ENCODE data around the gene POC1A. TPM values are rescaled to one million over a fixed set of nuclear protein-coding genes. Genes with fewer than 3 reads are reported as not detected.
A peak's percentile ranks its signal among the peaks of the same experiment; 100 is the strongest.

Gene POC1A
- total RNA-seq, 2 experiments from 2014 or later, result 21.2 to 23.5 TPM

DNA sequence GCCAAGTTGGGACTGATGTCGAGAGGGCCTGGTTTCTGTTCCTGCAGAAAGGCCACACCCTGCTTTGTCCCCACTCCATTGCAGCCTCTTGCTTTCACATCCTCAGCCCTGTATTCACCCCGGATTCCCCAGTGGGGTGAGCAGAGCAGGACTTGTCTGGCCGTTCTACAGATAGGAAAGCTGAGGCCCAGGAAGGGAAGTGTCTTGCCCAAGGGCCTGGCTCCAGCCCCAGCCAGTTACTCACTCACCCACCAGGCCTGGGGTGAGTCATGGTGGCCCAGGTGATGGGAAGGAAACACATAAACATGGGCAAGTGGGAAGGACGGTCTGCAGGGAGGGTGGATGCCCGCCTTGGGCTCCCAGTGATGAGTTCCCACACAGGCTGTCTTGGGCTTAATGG lies 91.7 kb downstream of the POC1A start:
- intact Hi-C loops (cut with micrococcal nuclease), result no loop called here
- no peak overlapping the region for H3K4me3 Mint-ChIP-seq
- H3K27ac Mint-ChIP-seq, result no peak overlapping the region
- ChIA-PET CTCF (no interaction called here), POLR2A (interaction anchor here (1.6 kb wide), 1 partner anchor 67 kb away, joined by 5 read pairs; the partner anchor contains the start of gene RPL29)
- no peaks in the 10 kb centered on the region for H3K27me3 Mint-ChIP-seq
- TF ChIP-seq CTCF (IDR thresholded peaks at IDR 0.05), result no peak
- H3K9me3 Mint-ChIP-seq, result no peaks in the 10 kb centered on the region
- DNase-seq, result no peak
- no peak for ATAC-seq
- peaks cover 5% of the 10 kb centered on the region for H3K4me1 Mint-ChIP-seq (ENCODE audit: low read depth)
- H3K36me3 Mint-ChIP-seq (ENCODE audit: low read depth), result no peaks in the 10 kb centered on the region

DNA sequence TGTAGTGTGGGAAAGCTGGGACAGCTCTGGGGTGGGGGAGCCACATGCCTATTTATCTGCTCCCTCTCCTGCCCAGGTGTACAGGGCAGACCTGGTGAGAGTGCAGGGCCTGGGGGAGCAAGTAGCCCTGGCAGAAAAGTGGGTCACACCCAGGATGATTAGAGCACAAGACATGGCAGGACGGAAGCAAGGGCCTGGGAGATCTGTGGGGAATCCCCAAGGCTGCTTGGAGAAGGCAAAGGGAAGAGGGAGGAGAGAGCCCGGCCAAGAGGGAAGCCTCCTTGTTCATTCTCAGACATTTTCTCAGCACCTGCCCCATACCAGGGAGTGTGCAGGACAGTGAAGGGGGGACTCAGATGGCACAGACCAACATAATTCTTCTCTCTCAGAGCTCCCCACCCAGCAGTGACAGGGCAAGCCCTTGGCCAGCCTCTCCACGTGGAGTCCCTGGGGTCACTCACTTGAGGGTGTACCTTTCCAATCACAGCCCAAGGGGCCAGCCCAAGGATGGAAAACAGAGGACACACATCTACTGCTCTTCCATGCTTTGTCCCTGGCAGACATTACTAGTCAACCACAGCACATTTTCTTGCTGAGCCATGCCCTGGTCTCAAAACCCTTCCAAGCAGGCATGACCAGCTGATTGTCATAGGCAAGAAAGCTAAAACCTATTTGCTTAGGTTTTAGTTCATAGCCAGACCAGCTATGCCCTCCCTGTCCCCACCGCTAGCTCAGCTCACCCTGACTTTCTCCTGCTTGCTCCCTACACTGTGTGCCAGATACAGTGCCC lies 92.9 kb downstream of the POC1A start:
- ChIA-PET POLR2A (interaction anchor here (1.6 kb wide), 1 partner anchor 66 kb away, joined by 5 read pairs; the partner anchor contains the start of gene RPL29), CTCF (interaction anchor here (1.2 kb wide), 1 partner anchor 8 kb away, joined by 3 read pairs; no protein-coding TSS in a partner anchor)
- no peak for TF ChIP-seq CTCF (IDR thresholded peaks at IDR 0.05)
- no peak overlapping the region for H3K4me3 Mint-ChIP-seq
- H3K4me1 Mint-ChIP-seq (ENCODE audit: low read depth), result peaks cover 6% of the 10 kb centered on the region
- H3K27ac Mint-ChIP-seq, result no peak overlapping the region
- ATAC-seq, result no peak
- no peaks in the 10 kb centered on the region for H3K27me3 Mint-ChIP-seq
- H3K36me3 Mint-ChIP-seq (ENCODE audit: low read depth), result no peaks in the 10 kb centered on the region
- no peak for DNase-seq
- intact Hi-C loops (cut with micrococcal nuclease), result no loop called here
- H3K9me3 Mint-ChIP-seq, result no peaks in the 10 kb centered on the region

- intact Hi-C loops (cut with micrococcal nuclease), result no loop called here
- POLR2A ChIA-PET, result interaction anchor here (1.3 kb wide), 1 partner anchor 68 kb away, joined by 4 read pairs; no protein-coding TSS in a partner anchor
- H3K36me3 Mint-ChIP-seq (ENCODE audit: low read depth), result no peaks in the 10 kb centered on the region
Observed at GRCh38 chr3:52059781-52060180, 94.4 kb downstream of the POC1A start.

DNA sequence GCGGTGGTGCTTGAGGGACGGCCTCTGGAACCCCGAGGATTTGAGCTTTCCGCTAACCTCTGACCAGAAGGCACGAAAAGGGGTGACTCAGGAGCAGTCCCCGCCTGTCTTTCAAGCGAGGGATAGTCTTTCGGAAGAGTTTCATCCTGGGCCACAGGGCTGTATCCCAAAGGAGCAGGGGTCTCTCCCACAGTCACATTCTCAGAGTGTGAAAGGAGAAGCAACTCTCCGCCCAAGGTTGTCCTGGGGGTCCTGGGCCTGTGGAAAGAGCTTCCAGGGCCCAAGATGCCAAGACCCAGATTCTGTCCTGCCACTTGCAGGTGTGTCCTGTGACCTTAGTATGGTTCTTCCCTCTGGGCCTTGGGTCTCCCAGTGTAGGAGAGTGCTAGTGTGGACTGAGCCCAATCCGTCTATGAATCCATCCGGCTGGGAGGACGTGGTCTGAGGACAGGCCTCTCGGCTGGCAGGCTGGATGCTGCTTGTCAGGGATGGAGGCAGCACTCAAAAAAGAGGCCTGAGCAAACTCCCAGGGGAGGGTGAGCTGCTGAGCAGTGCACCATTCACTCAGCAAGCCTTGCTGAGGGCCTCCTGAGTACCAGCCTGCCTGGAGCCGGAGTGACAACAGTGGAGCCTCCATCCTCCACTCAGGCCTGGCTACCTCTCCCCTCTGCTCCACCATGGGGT lies 96.3 kb downstream of the POC1A start:
- peaks cover 12% of the 10 kb centered on the region for H3K36me3 Mint-ChIP-seq (ENCODE audit: low read depth)
- ATAC-seq (no peak), DNase-seq (no peak)
- H3K4me1 Mint-ChIP-seq (ENCODE audit: low read depth), result peaks cover 24% of the 10 kb centered on the region
- intact Hi-C loops (cut with micrococcal nuclease), result loop anchor here (1.0 kb wide), 1 partner anchor 96 kb away; the partner anchor contains the start of gene POC1A
- peak overlapping the region; percentile 51 for H3K4me3 Mint-ChIP-seq
- no peak overlapping the region for H3K27ac Mint-ChIP-seq
- no peak for TF ChIP-seq CTCF (IDR thresholded peaks at IDR 0.05)
- CTCF ChIA-PET, result interaction anchor here (0.8 to 8.0 kb wide), 4 partner anchors 56 to 116 kb away, joined by 4 to 74 read pairs (median 15); partner anchors contain the start of genes POC1A and RRP9
- no peaks in the 10 kb centered on the region for H3K9me3 Mint-ChIP-seq
- POLR2A ChIA-PET, result interaction anchor here (0.8 to 3.5 kb wide), 10 partner anchors 9 to 347 kb away, joined by 3 to 19 read pairs (median 3); partner anchors contain the start of genes RPL29 and WDR82
- H3K27me3 Mint-ChIP-seq, result no peaks in the 10 kb centered on the region

More at GRCh38 chr3:52059781-52060180, 94.4 kb downstream of the POC1A start:
- CTCF ChIA-PET, result interaction anchor here (1.2 to 1.5 kb wide), 2 partner anchors 58 to 86 kb away, joined by 3 to 4 read pairs; partner anchors contain the start of gene ABHD14B
- no peak overlapping the region for H3K27ac Mint-ChIP-seq
- ATAC-seq (no peak), DNase-seq (no peak)
- H3K27me3 Mint-ChIP-seq, result no peaks in the 10 kb centered on the region
- no peak for TF ChIP-seq CTCF (IDR thresholded peaks at IDR 0.05)
- no peaks in the 10 kb centered on the region for H3K9me3 Mint-ChIP-seq
- H3K4me1 Mint-ChIP-seq (ENCODE audit: low read depth), result peaks cover 6% of the 10 kb centered on the region
- no peak overlapping the region for H3K4me3 Mint-ChIP-seq
